Adrenal gland (tissue), 12 donors: ENCODE data around the gene DAGLB. TPM values are rescaled to one million over a fixed set of nuclear protein-coding genes. Genes with fewer than 3 reads are reported as not detected.

Experiments used
- DNase-seq, 7 donors: peaks; one replicate each; pipeline ENCODE4 v3.0.0-alpha.2; 2019 to 2020
- H3K27ac ChIP-seq, 5 donors: fragments of 200-600 bp; sonication (generic) in 4 of 5; 1 replicate in 3 of 5; 2 replicates in 2 of 5; pipeline versions ENCODE4 v1.5.1 to v1.8.0; 2016 to 2020; ENCODE audit warnings: mild to moderate bottlenecking in 1 of 5
- H3K27me3 ChIP-seq: fragments of 200-600 bp; 2 replicates; pipeline ENCODE4 v1.8.0; 2021
- H3K36me3 ChIP-seq, 2 donors: fragments of 200-600 bp; replicated peaks in 1 of 2; 1 replicate in 1 of 2; 2 replicates in 1 of 2; pipeline versions ENCODE4 v1.5.1 to v1.8.0; 2018 to 2022
- H3K4me1 ChIP-seq, 2 donors: fragments of 200-600 bp; replicated peaks in 1 of 2; 1 replicate in 1 of 2; 2 replicates in 1 of 2; pipeline versions ENCODE4 v1.5.1 to v1.8.0; 2018 to 2021
- H3K4me3 ChIP-seq, 4 donors: fragments of 200-600 bp; sonication (generic) in 3 of 4; one replicate each; pipeline ENCODE4 v1.5.1; 2016 to 2018
- H3K9me3 ChIP-seq, 3 donors: fragments of 200-600 bp; sonication (generic) in 1 of 3; replicated peaks in 1 of 3; 1 replicate in 2 of 3; 2 replicates in 1 of 3; pipeline versions ENCODE4 v1.5.1 to v1.8.0; 2016 to 2021
- POLR2A ChIP-seq, 2 donors: fragments of 450-650 bp; IDR thresholded peaks; one replicate each; pipeline ENCODE4 v1.6.1; 2017; ENCODE audit warnings: antibody characterized with exemption in 2 of 2, mild to moderate bottlenecking in 2 of 2, moderate library complexity in 1 of 2
- WGBS, 4 donors: extraction: QIAGEN DNeasy Blood & Tissue Kit in 2 of 4; methylation state at CpG; one replicate each; pipeline versions ENCODE4 v1.1.5 to v1.1.7; 2013 to 2017; 5-methylcytosine and 5-hydroxymethylcytosine counted together
- intact Hi-C, 2 donors: fragments of 100-400 bp; cut with DNase I; formaldehyde crosslinking; loops; one replicate each; pipeline versions ENCODE4 v1.14.1 to v1.15.0; 2022 to 2023
- polyA plus RNA-seq, 3 donors: library from polyadenylated mRNA; stranded (reverse); fragments of 200-250 nt in 2 of 3; fragments of 350-450 nt in 1 of 3; fragmentation: Illumina TruSeq in 1 of 3; extraction: RNeasy Lipid Tissue Mini Kit (QIAGEN cat#74804) in 1 of 3; gene quantifications; one replicate each; pipeline ENCODE4 v1.2.3, GENCODE V29; 2013 to 2014
- total RNA-seq, 9 donors: library from RNA; depleted of rRNA in 4 of 9; stranded (reverse); fragments of >200 nt in 4 of 9; fragments of 120-200 nt in 1 of 9; fragmentation: NEBNext Ultra II Directional in 1 of 9; extraction: Animal tissue kit (Norgen Biotek cat#: 25700) in 1 of 9; gene quantifications; one replicate each; pipeline versions ENCODE4 v1.1.0 to v1.2.4, GENCODE V29; 2013 to 2023
- TF ChIP-seq, protein P1 (sequence below), 6 experiments: fragments of 450-650 bp in 4 of 6; fragments of 200-600 bp in 2 of 6; sonication (generic) in 1 of 6; IDR thresholded peaks; 1 replicate in 5 of 6; 2 replicates in 1 of 6; pipeline versions ENCODE4 v1.5.1 to v1.8.0; 2016 to 2021; ENCODE audit warnings: antibody characterized with exemption in 6 of 6, mild to moderate bottlenecking in 2 of 6, moderate library complexity in 1 of 6
- donor health status: healthy with polysubstance abuse.
- donor health status: Bipolar disorder and iron deficiency.
- donor health status: DM: yes; HTN: yes; CAD: no.
- donor health status: DM: no; HTN: no; CAD: no.
- donor health status: DM: no; HTN: no; CAD: no.
- donor health status: DM: yes; HTN: yes; CAD: no.

DAGLB gene
- total and polyA plus RNA-seq, 12 donors: 19.8 to 56.7 (median 36.7) TPM

DNA sequence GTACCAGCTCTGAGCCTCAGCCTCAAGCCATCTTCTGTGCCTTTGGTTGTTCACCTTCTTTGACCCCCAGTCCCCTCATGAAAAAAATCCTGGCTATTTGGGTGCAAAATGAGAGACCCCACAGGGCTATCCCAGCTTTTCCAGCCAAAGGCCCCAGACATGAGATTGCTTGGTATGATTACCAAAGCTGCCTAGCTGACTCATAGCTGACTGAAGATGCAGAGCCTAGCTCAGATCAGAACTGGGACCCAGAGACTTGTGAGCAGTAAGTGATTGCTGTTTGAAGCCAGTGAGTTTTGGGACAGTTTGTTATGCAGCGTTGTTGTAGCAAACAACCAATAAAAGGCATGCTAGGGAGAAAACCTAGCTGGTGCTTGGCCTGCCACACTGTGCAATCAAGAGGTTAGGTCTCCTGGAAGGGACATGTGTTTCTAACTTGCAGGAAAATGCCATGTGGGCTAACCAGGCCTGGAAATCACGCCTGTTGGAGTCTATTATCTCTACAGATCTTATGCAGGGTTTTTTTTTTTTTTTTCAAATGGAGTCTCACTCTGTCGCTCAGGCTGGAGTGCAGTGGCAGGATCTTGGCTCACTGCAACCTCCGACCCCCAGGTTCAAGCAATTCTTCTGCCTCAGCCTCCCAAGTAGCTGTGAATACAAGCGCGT, 48.0 kb upstream of the DAGLB start:
- WGBS, 4 donors: 92 to 94% (median 93%) methylated on average over 6 of the region's 6 CpGs
- H3K9me3 ChIP-seq: no peaks in the 10 kb centered on the region
- H3K4me3 ChIP-seq: no peak overlapping the region
- TF ChIP-seq, protein P1, sequence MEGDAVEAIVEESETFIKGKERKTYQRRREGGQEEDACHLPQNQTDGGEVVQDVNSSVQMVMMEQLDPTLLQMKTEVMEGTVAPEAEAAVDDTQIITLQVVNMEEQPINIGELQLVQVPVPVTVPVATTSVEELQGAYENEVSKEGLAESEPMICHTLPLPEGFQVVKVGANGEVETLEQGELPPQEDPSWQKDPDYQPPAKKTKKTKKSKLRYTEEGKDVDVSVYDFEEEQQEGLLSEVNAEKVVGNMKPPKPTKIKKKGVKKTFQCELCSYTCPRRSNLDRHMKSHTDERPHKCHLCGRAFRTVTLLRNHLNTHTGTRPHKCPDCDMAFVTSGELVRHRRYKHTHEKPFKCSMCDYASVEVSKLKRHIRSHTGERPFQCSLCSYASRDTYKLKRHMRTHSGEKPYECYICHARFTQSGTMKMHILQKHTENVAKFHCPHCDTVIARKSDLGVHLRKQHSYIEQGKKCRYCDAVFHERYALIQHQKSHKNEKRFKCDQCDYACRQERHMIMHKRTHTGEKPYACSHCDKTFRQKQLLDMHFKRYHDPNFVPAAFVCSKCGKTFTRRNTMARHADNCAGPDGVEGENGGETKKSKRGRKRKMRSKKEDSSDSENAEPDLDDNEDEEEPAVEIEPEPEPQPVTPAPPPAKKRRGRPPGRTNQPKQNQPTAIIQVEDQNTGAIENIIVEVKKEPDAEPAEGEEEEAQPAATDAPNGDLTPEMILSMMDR (IDR thresholded peaks at IDR 0.05): no peak
- TF ChIP-seq POLR2A (IDR thresholded peaks at IDR 0.05): no peak
- no peaks in the 10 kb centered on the region for H3K36me3 ChIP-seq
- DNase-seq: no peak
- H3K27ac ChIP-seq: no peak overlapping the region
- H3K4me1 ChIP-seq: no peaks in the 10 kb centered on the region
- H3K27me3 ChIP-seq: no peaks in the 10 kb centered on the region
- intact Hi-C loops: no loop called here

DNA sequence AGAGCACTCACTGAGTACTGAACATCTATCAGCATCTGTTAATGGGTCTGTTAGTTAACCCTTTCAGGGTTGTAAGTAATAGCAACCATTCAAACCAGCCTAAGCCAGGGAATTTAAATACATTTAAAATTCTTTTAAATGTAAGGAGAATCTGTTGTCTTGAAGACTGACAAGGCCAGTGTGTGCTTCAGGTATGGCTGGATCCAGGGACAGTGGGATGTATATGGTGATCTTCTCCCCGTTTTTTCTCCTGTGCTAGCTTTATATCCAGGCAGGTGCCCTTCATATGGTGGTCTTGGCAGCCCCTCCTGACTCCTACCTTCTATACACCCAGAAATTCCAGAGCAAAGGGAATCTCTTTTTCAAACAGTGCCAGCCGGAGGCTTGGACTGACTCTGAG, 46.6 kb upstream of the DAGLB start:
- Histone ChIP-seq H3K4me3 (no peak overlapping the region), H3K36me3 (no peaks in the 10 kb centered on the region), H3K27ac (no peak overlapping the region), H3K4me1 (no peaks in the 10 kb centered on the region), H3K27me3 (no peaks in the 10 kb centered on the region), H3K9me3 (no peaks in the 10 kb centered on the region)
- no peak for DNase-seq
- intact Hi-C loops: no loop called here
- TF ChIP-seq, protein P1 (IDR thresholded peaks at IDR 0.05): no peak
- no peak for TF ChIP-seq POLR2A (IDR thresholded peaks at IDR 0.05)
- WGBS, 4 donors: 75 to 90% (median 84%) methylated on average over 2 of the region's 2 CpGs

DNA sequence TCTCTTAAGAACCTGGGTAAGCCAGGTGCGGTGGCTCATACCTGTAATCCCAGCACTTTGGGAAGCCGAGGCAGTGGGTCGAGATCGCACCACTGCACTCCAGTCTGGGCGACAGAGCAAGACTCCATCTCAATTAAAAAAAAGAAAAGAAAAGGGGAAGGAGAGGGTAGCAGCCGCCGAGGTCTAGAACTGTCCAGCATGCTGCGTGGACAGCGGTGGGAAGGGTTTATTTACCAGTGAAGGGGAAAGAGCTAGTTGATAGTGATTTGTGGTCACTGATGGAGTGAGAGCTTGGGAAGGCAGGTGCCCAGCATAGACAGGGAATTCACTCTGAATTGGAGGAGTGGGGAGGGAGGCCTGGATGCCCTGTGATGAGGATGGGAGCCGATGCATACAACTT, 43.4 kb upstream of the DAGLB start:
- DNase-seq: no peak
- Histone ChIP-seq H3K4me3 (no peak overlapping the region), H3K27me3 (no peaks in the 10 kb centered on the region), H3K4me1 (no peaks in the 10 kb centered on the region), H3K9me3 (no peaks in the 10 kb centered on the region), H3K27ac (no peak overlapping the region), H3K36me3 (no peaks in the 10 kb centered on the region)
- no peak for TF ChIP-seq POLR2A (IDR thresholded peaks at IDR 0.05)
- TF ChIP-seq, protein P1 (IDR thresholded peaks at IDR 0.05): no peak
- 83 to 86% (median 84%) methylated on average over 10 of the region's 10 CpGs for WGBS, 4 donors
- intact Hi-C loops: no loop called here

DNA sequence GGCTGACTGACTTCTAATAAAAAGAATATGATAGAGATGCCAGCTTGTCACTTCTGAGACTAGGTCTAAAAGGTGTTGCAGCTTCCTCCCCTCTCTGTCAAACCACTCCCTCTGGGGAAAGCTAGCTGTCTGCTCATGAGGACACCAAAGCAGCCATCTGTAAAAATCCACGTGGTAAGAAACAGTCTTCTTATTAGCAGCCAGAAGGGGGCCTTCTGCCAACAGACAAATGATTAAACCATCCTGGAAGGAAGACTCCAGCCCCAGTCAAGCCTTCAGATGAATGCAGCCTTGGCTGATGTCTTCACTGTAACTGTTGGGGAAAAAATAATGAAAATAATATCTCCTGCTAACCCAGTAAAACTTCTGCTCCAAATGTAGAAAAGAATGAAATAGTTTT, 41.9 kb upstream of the DAGLB start:
- no peak for DNase-seq
- peaks cover 0 to 2% of the 10 kb centered on the region in 2 donors for H3K4me1 ChIP-seq
- intact Hi-C loops: no loop called here
- no peaks in the 10 kb centered on the region for H3K27me3 ChIP-seq
- H3K27ac ChIP-seq: no peak overlapping the region
- H3K9me3 ChIP-seq: no peaks in the 10 kb centered on the region
- no peak overlapping the region for H3K4me3 ChIP-seq
- TF ChIP-seq, protein P1 (IDR thresholded peaks at IDR 0.05): no peak
- TF ChIP-seq POLR2A (IDR thresholded peaks at IDR 0.05): no peak
- 24 to 43% (median 34%) methylated on average over 1 of the region's 1 CpG for WGBS, 4 donors
- H3K36me3 ChIP-seq: no peaks in the 10 kb centered on the region
